SK-N-SH treated with all-trans-retinoic acid at 6 μM for 48 hours (cell line): Measurements from ENCODE around the gene LPIN1.

Experiments
- ATAC-seq: fragments of 200-7000 bp; cut with Tn5 transposase; 3 replicates; pipeline ENCODE4 v1.9.1; 2020; ENCODE audit warnings: mild to moderate bottlenecking, moderate library complexity
- BACH2 ChIP-seq: fragments of 250-450 bp; sonication (Bioruptor Pico); IDR thresholded peaks from 2 replicates; pipeline ENCODE4 v1.9.0; 2021; ENCODE audit warnings: mild to moderate bottlenecking, borderline replicate concordance
- CREB5 ChIP-seq: fragments of 250-450 bp; sonication (Bioruptor Pico); IDR thresholded peaks from 2 replicates; pipeline ENCODE4 v1.5.1; 2020; ENCODE audit warnings: low read depth, mild to moderate bottlenecking, moderate library complexity
- CSRNP3 ChIP-seq: fragments of 250-450 bp; sonication (Bioruptor Pico); IDR thresholded peaks from 2 replicates; pipeline ENCODE4 v1.5.1; 2021; ENCODE audit warnings: mild to moderate bottlenecking, moderate library complexity
- ESRRG ChIP-seq: fragments of 250-450 bp; sonication (Bioruptor Pico); IDR thresholded peaks from 2 replicates; pipeline ENCODE4 v1.6.1; 2021; ENCODE audit warnings: mild to moderate bottlenecking
- GLIS3 ChIP-seq: fragments of 250-450 bp; sonication (Bioruptor Pico); IDR thresholded peaks from 2 replicates; pipeline ENCODE4 v1.5.0; 2020; ENCODE audit warnings: mild to moderate bottlenecking, moderate library complexity
- ISL1 ChIP-seq: fragments of 250-450 bp; sonication (Bioruptor Pico); IDR thresholded peaks from 2 replicates; pipeline ENCODE4 v2.1.2; 2022; ENCODE audit warnings: mild to moderate bottlenecking, moderate library complexity
- OSR1 ChIP-seq: fragments of 250-450 bp; sonication (Bioruptor Pico); IDR thresholded peaks from 2 replicates; pipeline ENCODE4 v1.8.0; 2022; ENCODE audit warnings: moderate library complexity, mild to moderate bottlenecking, inconsistent platforms
- PATZ1 ChIP-seq: fragments of 250-450 bp; sonication (Bioruptor Pico); IDR thresholded peaks from 2 replicates; pipeline ENCODE4 v1.8.0; 2020; ENCODE audit warnings: mild to moderate bottlenecking, moderate library complexity, borderline replicate concordance
- POU6F1 ChIP-seq: fragments of 250-450 bp; sonication (Bioruptor Pico); IDR thresholded peaks from 2 replicates; pipeline ENCODE4 v1.8.0; 2021; ENCODE audit warnings: low read depth, mild to moderate bottlenecking, moderate library complexity, borderline replicate concordance
- PPARA ChIP-seq: fragments of 250-450 bp; sonication (Bioruptor Pico); IDR thresholded peaks from 2 replicates; pipeline ENCODE4 v1.5.0; 2020; ENCODE audit warnings: mild to moderate bottlenecking, borderline replicate concordance
- RARB ChIP-seq: fragments of 250-450 bp; sonication (Bioruptor Pico); IDR thresholded peaks from 2 replicates; pipeline ENCODE4 v1.8.0; 2021; ENCODE audit warnings: mild to moderate bottlenecking, moderate library complexity
- TCF4 ChIP-seq: fragments of 250-450 bp; sonication (Bioruptor Pico); IDR thresholded peaks from 2 replicates; pipeline ENCODE4 v1.8.0; 2021; ENCODE audit warnings: mild to moderate bottlenecking, moderate library complexity, borderline replicate concordance
- TOX ChIP-seq: fragments of 250-450 bp; sonication (Bioruptor Pico); IDR thresholded peaks from 2 replicates; pipeline ENCODE4 v1.8.0; 2021; ENCODE audit warnings: mild to moderate bottlenecking, moderate library complexity, borderline replicate concordance
- TSHZ2 ChIP-seq: fragments of 250-450 bp; sonication (Bioruptor Pico); IDR thresholded peaks from 2 replicates; pipeline ENCODE4 v1.5.0; 2020; ENCODE audit warnings: mild to moderate bottlenecking, moderate library complexity
- ZC3H10 ChIP-seq: fragments of 250-450 bp; sonication (Bioruptor Pico); IDR thresholded peaks from 2 replicates; pipeline ENCODE4 v1.5.1; 2021; ENCODE audit warnings: mild to moderate bottlenecking, moderate library complexity
- ZFP3 ChIP-seq: fragments of 250-450 bp; sonication (Bioruptor Pico); IDR thresholded peaks from 2 replicates; pipeline ENCODE4 v1.5.0; 2020; ENCODE audit warnings: mild to moderate bottlenecking, moderate library complexity
- ZNF565 ChIP-seq: fragments of 450-650 bp; formaldehyde crosslinking; conservative IDR thresholded peaks from 2 replicates; pipeline ENCODE4 v1.5.0; 2020; ENCODE audit warnings: low read depth, mild to moderate bottlenecking, moderate library complexity
- ZNF70 ChIP-seq: fragments of 450-650 bp; formaldehyde crosslinking; IDR thresholded peaks from 2 replicates; pipeline ENCODE4 v1.5.0; 2020; ENCODE audit warnings: mild to moderate bottlenecking, moderate library complexity
- ZNF8 ChIP-seq: fragments of 450-650 bp; formaldehyde crosslinking; IDR thresholded peaks from 2 replicates; pipeline ENCODE4 v1.5.0; 2020; ENCODE audit warnings: mild to moderate bottlenecking, moderate library complexity

Gene LPIN1

GRCh38 chr2:11750422-11750821, 4.0 kb downstream of the LPIN1 start:
- TF ChIP-seq PPARA (CRISPR knock-in tag) (no peak), POU6F1 (no peak), CREB5 (CRISPR knock-in tag) (no peak), OSR1 (CRISPR knock-in tag) (no peak), ZFP3 (CRISPR knock-in tag) (no peak), GLIS3 (CRISPR knock-in tag) (no peak), RARB (CRISPR knock-in tag) (no peak), ZNF565 (CRISPR knock-in tag) (no peak), ISL1 (CRISPR knock-in tag) (no peak), TCF4 (CRISPR knock-in tag) (no peak), ZNF8 (CRISPR knock-in tag) (no peak), BACH2 (no peak), ESRRG (CRISPR knock-in tag) (no peak), PATZ1 (CRISPR knock-in tag) (no peak), CSRNP3 (CRISPR knock-in tag) (no peak), ZNF70 (CRISPR knock-in tag) (no peak), ZC3H10 (no peak)
- ATAC-seq: no peak

- TF ChIP-seq ZNF565 (CRISPR knock-in tag): no peak
- no peak for TF ChIP-seq CSRNP3 (CRISPR knock-in tag)
- no peak for TF ChIP-seq BACH2
- no peak for TF ChIP-seq TSHZ2 (CRISPR knock-in tag)
- TF ChIP-seq TOX: no peak
- no peak for TF ChIP-seq PATZ1 (CRISPR knock-in tag)
- TF ChIP-seq POU6F1: no peak
- TF ChIP-seq TCF4 (CRISPR knock-in tag): no peak
- no peak for TF ChIP-seq RARB (CRISPR knock-in tag)
- no peak for TF ChIP-seq ZNF8 (CRISPR knock-in tag)
- no peak for ATAC-seq
Observed at GRCh38 chr2:11750917-11751316, 4.5 kb downstream of the LPIN1 start.
